GM18907 (cell line): ENCODE measurements around the gene FAM72A.
"Not testable (repeated sequence)": the region's sequence is repeated elsewhere in the genome, so short reads cannot be mapped to it uniquely, and the experiment has no call there.

Source experiments
- ATAC-seq: cut with Tn5 transposase; IDR thresholded peaks from one replicate; pipeline ENCODE4 v1.9.1; 2021; ENCODE audit warnings: mild to moderate bottlenecking, moderate library complexity; ENCODE audit not compliant: unreplicated experiment

The FAM72A gene

GRCh38 chr1:206215600-206216392 lies 13.2 kb upstream of the FAM72A start:
- not testable (repeated sequence) for ATAC-seq

- ATAC-seq, result not testable (repeated sequence)
Observed at GRCh38 chr1:206210802-206211201, 8.2 kb upstream of the FAM72A start.

- not testable (repeated sequence) for ATAC-seq
Observed at GRCh38 chr1:206205569-206205968, 2.9 kb upstream of the FAM72A start.

GRCh38 chr1:206204871-206205270 lies 2.2 kb upstream of the FAM72A start:
- ATAC-seq, result not testable (repeated sequence)

DNA sequence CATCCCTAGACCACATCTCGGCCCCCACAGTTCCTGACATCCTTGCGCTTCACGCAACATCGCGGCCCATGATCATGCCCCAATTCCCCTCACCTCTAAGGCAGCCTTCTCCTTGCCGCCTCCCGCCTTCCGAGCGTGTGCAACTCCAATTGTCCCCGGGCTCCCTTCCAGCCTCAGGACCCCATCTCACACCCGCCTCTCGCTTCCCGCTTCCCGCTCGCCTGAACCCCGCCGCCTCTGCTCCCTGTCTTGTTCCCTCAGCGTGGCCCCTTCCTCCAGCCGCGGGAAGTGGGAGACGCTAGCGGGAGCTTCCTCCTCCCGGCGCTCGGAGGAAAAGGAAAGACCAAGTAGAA lies 1.5 kb upstream of the FAM72A start:
- not testable (repeated sequence) for ATAC-seq

- ATAC-seq, result peak; percentile 21
Observed at GRCh38 chr1:206203364-206204158, 922 bp upstream of the FAM72A start, which contains the start of gene SRGAP2. TSS of gene SRGAP2 (plus strand) at chr1:206203541. CDS start at chr1:206205971, 2,430 bp downstream.

DNA sequence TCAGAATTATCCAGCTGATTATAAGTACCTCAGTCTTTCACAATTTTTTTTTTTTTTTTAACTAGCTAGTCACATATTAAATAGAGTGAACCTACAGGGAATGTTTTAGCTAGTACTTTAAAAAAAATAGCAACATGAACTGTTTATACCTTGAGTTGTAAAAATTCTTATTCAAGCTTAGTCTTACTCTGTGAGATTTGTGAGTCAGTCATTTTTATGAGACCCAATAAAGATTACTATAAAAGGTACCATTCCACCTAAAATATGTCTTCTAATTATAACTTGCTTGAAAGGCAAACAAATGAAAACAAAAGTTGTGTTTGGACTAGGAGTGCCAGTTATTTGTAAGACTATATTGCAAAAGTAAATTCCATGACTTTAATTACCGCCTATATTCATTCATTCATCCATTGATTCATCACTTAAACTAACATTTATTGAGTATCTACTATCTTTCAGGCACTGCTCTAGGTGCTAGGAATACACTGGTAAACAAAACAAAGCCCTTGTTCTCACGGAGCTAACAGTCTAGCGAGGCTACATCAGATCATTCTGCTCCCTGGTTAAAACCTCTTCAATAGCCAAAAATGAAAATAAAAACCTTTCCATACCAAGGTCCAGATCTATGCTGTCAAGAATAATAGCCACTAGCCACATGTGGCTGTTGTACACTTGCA lies 5.8 kb downstream of the FAM72A start:
- not testable (repeated sequence) for ATAC-seq

DNA sequence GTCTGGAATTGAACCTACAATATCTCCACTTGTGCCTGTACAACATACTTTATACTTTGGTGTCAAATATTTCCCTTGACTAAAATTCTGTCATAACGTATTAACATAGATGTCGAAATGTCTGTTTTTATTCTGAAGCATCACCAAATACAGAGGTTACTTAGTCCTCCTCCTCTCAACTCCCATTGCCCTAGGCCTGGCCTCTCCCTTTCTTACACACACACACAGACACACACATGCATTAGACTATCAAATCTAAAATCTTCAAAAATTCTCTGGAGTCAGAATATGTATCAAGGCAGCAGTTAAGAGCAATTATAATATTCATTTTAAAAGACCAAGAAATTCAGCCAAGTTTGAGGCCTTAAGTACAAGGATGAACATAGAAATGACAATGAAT lies 7.5 kb downstream of the FAM72A start:
- ATAC-seq, result not testable (repeated sequence)

GRCh38 chr1:206186826-206187225 lies 15.8 kb downstream of the FAM72A start:
- ATAC-seq, result not testable (repeated sequence)

DNA sequence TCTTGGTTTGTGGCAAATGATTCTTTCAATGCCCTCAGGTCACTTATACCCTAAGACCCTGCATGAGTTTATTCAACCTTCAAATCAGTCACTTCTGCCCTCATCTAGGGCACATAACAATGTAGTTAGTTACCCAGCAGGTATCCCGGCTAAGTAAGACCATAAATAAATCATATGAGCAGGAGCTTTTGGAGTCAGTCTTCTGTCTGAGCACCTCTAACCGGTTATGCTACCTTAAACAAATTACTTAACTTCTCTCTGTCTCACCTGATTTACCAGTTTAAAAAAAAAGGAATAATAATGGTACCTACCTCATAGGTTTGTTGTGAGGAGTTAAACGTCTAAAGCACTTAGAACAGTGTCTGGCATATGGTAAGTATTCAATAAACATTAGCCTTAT lies 16.9 kb downstream of the FAM72A start:
- ATAC-seq, result not testable (repeated sequence)

GRCh38 chr1:206183788-206184187 lies 18.9 kb downstream of the FAM72A start:
- not testable (repeated sequence) for ATAC-seq

DNA sequence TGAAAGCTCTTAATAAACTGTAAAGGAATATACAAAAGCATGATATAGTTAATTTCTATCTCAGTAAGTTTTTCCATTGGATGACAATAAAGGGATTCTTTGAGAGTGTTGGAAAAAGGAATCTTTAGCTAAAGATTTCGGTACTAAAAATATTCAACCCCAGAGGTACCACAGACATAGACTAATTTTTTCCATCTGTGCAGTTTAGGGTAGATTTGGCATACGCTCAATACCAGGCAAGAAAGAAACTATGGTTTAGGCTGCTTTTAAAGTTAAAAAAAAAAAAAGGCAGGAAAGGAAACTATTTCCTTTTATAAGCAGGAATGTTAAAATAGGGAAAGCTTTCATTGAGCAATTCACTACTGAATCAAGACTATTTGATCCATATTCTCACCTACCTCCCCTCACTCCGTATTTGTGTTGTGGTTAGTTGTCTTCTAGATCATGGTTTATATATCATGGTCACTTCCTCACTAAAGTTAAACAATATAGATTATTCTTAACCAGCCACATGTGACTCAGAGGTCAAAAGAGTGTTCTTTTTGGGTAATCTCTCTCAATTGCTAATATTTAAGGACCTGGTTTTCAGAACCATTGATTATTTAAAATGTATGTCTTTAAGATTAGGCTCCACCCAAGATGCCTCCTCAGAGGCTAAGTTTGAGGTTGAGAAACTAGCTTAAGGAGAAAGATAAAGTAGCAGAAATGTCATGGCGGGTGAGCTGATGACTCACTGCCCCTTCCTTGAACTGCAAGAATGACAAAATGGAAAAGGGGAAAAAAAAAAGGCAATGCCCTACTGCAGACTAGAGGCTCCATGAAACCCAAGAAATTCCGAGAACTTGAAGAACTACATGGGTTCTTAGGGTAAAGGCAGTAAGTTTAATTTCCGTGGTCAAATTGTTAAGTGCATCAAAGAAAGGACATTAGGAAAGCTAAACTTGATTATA lies 20.0 kb downstream of the FAM72A start:
- not testable (repeated sequence) for ATAC-seq

- ATAC-seq, result not testable (repeated sequence)
Observed at GRCh38 chr1:206179666-206180065, 23.0 kb downstream of the FAM72A start.

DNA sequence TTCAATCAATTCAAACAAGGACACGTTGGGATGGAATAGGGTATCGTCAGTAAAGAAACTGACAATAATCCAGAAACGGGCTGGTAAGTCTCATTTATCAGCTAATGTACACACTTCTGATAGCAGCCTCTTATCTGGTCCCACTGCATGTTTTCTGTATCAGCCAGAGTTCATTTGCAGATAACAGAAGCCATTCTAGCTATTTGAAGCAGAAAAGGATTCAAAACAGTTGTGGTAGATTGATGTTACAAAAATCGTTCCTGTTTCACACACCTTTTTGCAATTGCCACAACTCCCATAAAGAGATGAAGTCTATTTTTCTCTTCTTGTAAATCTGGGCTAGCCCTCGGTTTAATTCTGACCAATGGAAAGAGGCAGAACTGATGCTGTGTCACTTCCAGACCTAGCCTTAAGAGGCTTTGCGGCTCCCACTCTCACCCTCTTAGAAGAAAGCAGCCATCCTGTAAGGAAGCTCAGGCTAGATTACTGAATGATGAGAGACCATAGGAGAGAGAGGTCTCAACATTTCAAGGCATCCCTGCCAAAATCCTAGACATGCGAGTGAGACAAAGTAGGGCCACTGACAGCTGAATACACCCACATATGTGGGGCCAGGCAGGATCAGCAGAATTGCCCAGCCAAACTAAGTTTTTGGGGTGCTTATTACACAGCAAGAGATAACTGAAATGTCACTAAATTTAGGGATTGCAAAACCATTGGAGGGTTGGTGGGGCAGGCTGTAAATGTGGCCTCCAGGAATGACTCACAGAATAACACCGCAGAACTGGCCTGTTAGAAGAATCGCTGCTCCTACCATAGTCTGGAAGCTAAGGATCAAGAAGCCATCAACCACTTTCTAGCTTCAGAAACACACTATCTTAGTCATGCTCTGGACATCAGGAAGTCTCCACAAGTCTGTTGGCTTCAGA lies 24.3 kb downstream of the FAM72A start:
- ATAC-seq, result not testable (repeated sequence)

GRCh38 chr1:206176114-206176502 lies 26.5 kb downstream of the FAM72A start:
- ATAC-seq, result not testable (repeated sequence)

GRCh38 chr1:206175459-206176113 lies 27.1 kb downstream of the FAM72A start:
- not testable (repeated sequence) for ATAC-seq

GRCh38 chr1:206174182-206174868 lies 28.3 kb downstream of the FAM72A start:
- not testable (repeated sequence) for ATAC-seq
